Endothelial cell of umbilical vein (primary cell): ENCODE data around the gene BLID. TPM values are rescaled to one million over a fixed set of nuclear protein-coding genes. Genes with fewer than 3 reads are reported as not detected.

ENCODE experiments used
- Bru-seq: library from RNA; stranded (reverse); fragments of 400-500 nt; gene quantifications from one replicate; lab custom pipeline; 2021; lab: Mats Ljungman, UMichigan
- BruChase-seq, 2 experiments: library from RNA; stranded (reverse); fragments of 400-500 nt; gene quantifications; one replicate each; lab custom pipeline; 2021; lab: Mats Ljungman, UMichigan
- BruUV-seq: library from RNA; stranded (reverse); fragments of 400-500 nt; replicated peaks from 2 replicates; lab custom pipeline; 2021; lab: Mats Ljungman, UMichigan
- CTCF ChIA-PET: fragments of 300-600, 350-600 bp; sonication (Branson Sonifier 250); formaldehyde crosslinking; loops from one replicate; lab custom pipeline; 2021; ENCODE audit warnings: antibody characterized with exemption, inconsistent platforms; lab: Charles Lee
- POLR2A ChIA-PET: fragments of 300-600, 350-600 bp; sonication (Branson Sonifier 250); formaldehyde crosslinking; loops from one replicate; lab custom pipeline; 2021; ENCODE audit warnings: antibody characterized with exemption, inconsistent platforms; lab: Charles Lee
- DNase-seq: peaks from one replicate; pipeline ENCODE4 v3.0.0-alpha.2; 2011; ENCODE audit warnings: low read depth, low spot score
- FAIRE-seq: peaks from 2 replicates; lab custom pipeline; 2011; peaks lifted over from hg19 to GRCh38; lab: Jason Lieb, UNC
- H2AFZ ChIP-seq: 2 replicates; pipeline ENCODE4 v1.6.0; 2012; ENCODE audit warnings: low read depth, low read length, control low read depth, inconsistent platforms
- H3K27ac ChIP-seq: 2 replicates; pipeline ENCODE4 v1.5.1; 2011; ENCODE audit warnings: low read depth, mild to moderate bottlenecking, control low read depth, low read length, moderate library complexity; ENCODE audit not compliant: insufficient read depth
- H3K27me3 ChIP-seq, 2 experiments: 2 replicates each; pipeline versions ENCODE4 v1.6.0 to v1.6.1; 2011; ENCODE audit warnings: low read length in 2 of 2, mixed read lengths in 1 of 2; ENCODE audit not compliant: control insufficient read depth in 2 of 2, insufficient read depth in 2 of 2
- H3K36me3 ChIP-seq, 2 experiments: 2 replicates in 1 of 2; 3 replicates in 1 of 2; pipeline ENCODE4 v1.5.1; 2011; ENCODE audit warnings: low read length in 2 of 2, mild to moderate bottlenecking in 1 of 2, moderate library complexity in 1 of 2; ENCODE audit not compliant: control insufficient read depth in 2 of 2, insufficient read depth in 2 of 2; ENCODE audit errors: extremely low read depth in 1 of 2
- H3K4me1 ChIP-seq: 3 replicates; pipeline ENCODE4 v1.5.1; 2011; ENCODE audit warnings: mild to moderate bottlenecking, low read length; ENCODE audit not compliant: control insufficient read depth, insufficient read depth; ENCODE audit errors: extremely low read depth
- H3K4me2 ChIP-seq: 2 replicates; pipeline ENCODE4 v1.6.1; 2011; ENCODE audit warnings: low read length, control low read depth, mixed read lengths; ENCODE audit not compliant: insufficient read depth
- H3K4me3 ChIP-seq, 3 experiments: fragments of 200-600 bp in 1 of 3; sonication (generic), shearing (Covaris generic) in 1 of 3; replicated peaks in 1 of 3; 2 replicates each; pipeline ENCODE4 v1.5.1; 2011 to 2016; ENCODE audit warnings: control low read depth in 3 of 3, low read length in 3 of 3, mild to moderate bottlenecking in 2 of 3, inconsistent platforms in 1 of 3, low read depth in 1 of 3, moderate library complexity in 1 of 3; ENCODE audit not compliant: insufficient read depth in 1 of 3
- H3K79me2 ChIP-seq: 2 replicates; pipeline ENCODE4 v1.6.0; 2012; ENCODE audit warnings: low read length, inconsistent platforms; ENCODE audit not compliant: control insufficient read depth, insufficient read depth
- H3K9ac ChIP-seq: replicated peaks from 2 replicates; pipeline ENCODE3; 2011; ENCODE audit warnings: low read length, control low read depth; ENCODE audit not compliant: insufficient read depth; ENCODE audit errors: extremely low read depth
- H3K9me1 ChIP-seq: replicated peaks from 3 replicates; pipeline ENCODE4 v1.6.0; 2011; ENCODE audit warnings: mild to moderate bottlenecking, low read length; ENCODE audit not compliant: control insufficient read depth, insufficient read depth; ENCODE audit errors: extremely low read depth
- H3K9me3 ChIP-seq: replicated peaks from 2 replicates; pipeline ENCODE4 v1.5.1; 2012; ENCODE audit warnings: low read length, inconsistent platforms; ENCODE audit not compliant: control insufficient read depth, insufficient read depth
- H4K20me1 ChIP-seq: replicated peaks from 2 replicates; pipeline ENCODE3; 2011; ENCODE audit warnings: mild to moderate bottlenecking, low read length; ENCODE audit not compliant: control insufficient read depth, insufficient read depth; ENCODE audit errors: extremely low read depth
- POLR2AphosphoS5 ChIP-seq: IDR thresholded peaks from 2 replicates; pipeline ENCODE4 v1.6.1; 2012; ENCODE audit warnings: low read depth, mild to moderate bottlenecking, control low read depth, low read length, moderate library complexity; ENCODE audit not compliant: insufficient read depth
- dilution Hi-C: fragments of 300-500 bp; cut with MboI; formaldehyde crosslinking; loops from one replicate; pipeline ENCODE4 v1.15.0; 2019; ENCODE audit warnings: low sequenced_read_pairs; ENCODE audit not compliant: extremely low pct_ligation_motif_present
- intact Hi-C: fragments of 100-400 bp; cut with micrococcal nuclease; formaldehyde crosslinking; loops from one replicate; pipeline ENCODE4 v1.10.0; 2022
- long read RNA-seq: library from polyadenylated mRNA; stranded (forward); transcript quantifications from one replicate; pipeline ENCODE4 v2.0.0, GENCODE V29; 2021
- polyA minus RNA-seq, 3 experiments: library from RNA; depleted of rRNA, polyadenylated mRNA; stranded (reverse); fragments of >200 nt; gene quantifications; 1 replicate in 1 of 3; 2 replicates in 2 of 3; pipeline ENCODE4 v1.2.3, GENCODE V29; 2011
- polyA plus RNA-seq, 4 experiments: library from polyadenylated mRNA; depleted of rRNA in 3 of 4; stranded (reverse) in 3 of 4; unstranded in 1 of 4; fragments of >200 nt; gene quantifications; 2 replicates each; pipeline versions ENCODE4 v1.2.1 to v1.2.3, GENCODE V29; 2011 to 2012; ENCODE audit warnings: missing spikeins in 1 of 4
- total RNA-seq: library from RNA; stranded (reverse); gene quantifications from 2 replicates; pipeline ENCODE4 v1.2.3, GENCODE V29; 2021
- TF ChIP-seq, protein P1 (sequence below), 2 donors: IDR thresholded peaks; 1 replicate in 1 of 2; 2 replicates in 1 of 2; pipeline ENCODE4 v1.5.1; 2011; ENCODE audit warnings: low read length in 2 of 2, mild to moderate bottlenecking in 2 of 2, moderate library complexity in 2 of 2, control low read depth in 1 of 2, inconsistent platforms in 1 of 2, low read depth in 1 of 2; ENCODE audit not compliant: insufficient read depth in 1 of 2; ENCODE audit errors: extremely low read depth in 1 of 2

The BLID gene, protein sequence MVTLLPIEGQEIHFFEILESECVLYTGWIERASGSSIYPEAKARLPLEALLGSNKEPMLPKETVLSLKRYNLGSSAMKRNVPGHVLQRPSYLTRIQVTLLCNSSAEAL
- 2.4 and 3.5 TPM in 2 replicates for total RNA-seq
- polyA plus RNA-seq = 0.12 TPM in 1 of 2 replicates, not detected in the other
- polyA plus RNA-seq (2011; cell fraction: cytosol; rRNA removed) = not detected in 2 replicates
- 0.84 and 0.93 TPM in 2 replicates for polyA plus RNA-seq (2011; cell fraction: nucleus; rRNA removed)
- polyA plus RNA-seq (2012) = 0.21 TPM in 1 of 2 replicates, not detected in the other
- 3.8 and 4.3 TPM in 2 replicates for polyA minus RNA-seq
- not detected for polyA minus RNA-seq (2011; cell fraction: cytosol; rRNA and poly(A)+ RNA removed)
- 8.1 and 24.4 TPM in 2 replicates for polyA minus RNA-seq (2011; cell fraction: nucleus; rRNA and poly(A)+ RNA removed)
- Bru-seq, nascent RNA = percentile 96 among the genes with signal in this experiment
- BruChase-seq, experiment 1, labeled RNA remaining after a 6-hour chase = percentile 42 among the genes with signal in this experiment
- percentile 58 among the genes with signal in this experiment for BruChase-seq, experiment 2, labeled RNA remaining after a 2-hour chase
- long read RNA-seq = 0 reads

DNA sequence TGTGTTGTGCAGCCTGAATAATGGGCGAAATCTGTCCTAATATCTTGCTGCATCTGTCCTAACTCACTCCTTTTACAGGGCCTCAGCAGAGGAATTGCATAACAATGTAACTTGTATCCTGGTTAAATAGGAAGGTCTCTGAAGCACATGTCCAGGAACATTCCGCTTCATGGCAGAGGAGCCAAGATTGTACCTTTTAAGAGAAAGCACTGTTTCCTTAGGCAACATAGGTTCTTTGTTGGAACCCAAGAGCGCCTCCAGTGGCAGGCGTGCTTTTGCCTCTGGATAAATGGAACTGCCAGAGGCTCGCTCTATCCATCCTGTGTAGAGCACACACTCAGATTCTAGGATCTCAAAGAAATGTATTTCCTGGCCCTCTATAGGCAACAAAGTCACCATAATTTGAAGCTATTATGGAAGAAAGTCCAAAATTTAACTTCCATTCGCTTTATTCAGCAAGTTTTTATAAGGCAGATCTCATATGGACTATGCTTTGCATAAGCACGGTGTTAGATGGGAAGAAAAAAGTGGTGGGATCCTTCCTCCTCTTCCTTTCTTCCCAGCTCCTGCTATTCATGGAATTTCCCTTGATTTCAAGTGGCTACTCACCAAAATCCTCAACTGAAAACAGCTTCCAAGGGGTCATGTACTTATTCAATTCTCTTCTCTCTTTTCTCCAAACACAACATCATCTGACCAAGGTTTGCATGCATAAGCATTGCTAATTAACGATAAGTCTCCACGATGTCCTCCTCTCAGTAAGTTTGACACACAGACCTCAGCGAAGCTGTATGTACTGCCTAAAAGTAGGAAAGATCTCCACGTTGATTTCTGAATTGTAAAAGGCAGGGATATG is at the start of gene BLID:
Gene BLID (minus strand): TSS at position 692 of the 856 bp plus-strand sequence. CDS start 293 bp downstream, at position 399.
- H3K4me2 ChIP-seq = no peak within 1 kb of the TSS
- no TSS peak for BruUV-seq
- dilution Hi-C loops = no loop called here
- peak; percentile 39 for DNase-seq
- H3K9ac ChIP-seq = no peak within 1 kb of the TSS
- intact Hi-C loops = no loop called here
- H3K79me2 ChIP-seq = peaks cover 74% of the 10 kb centered on the region
- H3K36me3 ChIP-seq = peaks cover 0 to 10% of the 10 kb centered on the region in 2 experiments
- no peak within 1 kb of the TSS for H2AFZ ChIP-seq
- TF ChIP-seq POLR2AphosphoS5 = no peak
- TF ChIP-seq, protein P1, sequence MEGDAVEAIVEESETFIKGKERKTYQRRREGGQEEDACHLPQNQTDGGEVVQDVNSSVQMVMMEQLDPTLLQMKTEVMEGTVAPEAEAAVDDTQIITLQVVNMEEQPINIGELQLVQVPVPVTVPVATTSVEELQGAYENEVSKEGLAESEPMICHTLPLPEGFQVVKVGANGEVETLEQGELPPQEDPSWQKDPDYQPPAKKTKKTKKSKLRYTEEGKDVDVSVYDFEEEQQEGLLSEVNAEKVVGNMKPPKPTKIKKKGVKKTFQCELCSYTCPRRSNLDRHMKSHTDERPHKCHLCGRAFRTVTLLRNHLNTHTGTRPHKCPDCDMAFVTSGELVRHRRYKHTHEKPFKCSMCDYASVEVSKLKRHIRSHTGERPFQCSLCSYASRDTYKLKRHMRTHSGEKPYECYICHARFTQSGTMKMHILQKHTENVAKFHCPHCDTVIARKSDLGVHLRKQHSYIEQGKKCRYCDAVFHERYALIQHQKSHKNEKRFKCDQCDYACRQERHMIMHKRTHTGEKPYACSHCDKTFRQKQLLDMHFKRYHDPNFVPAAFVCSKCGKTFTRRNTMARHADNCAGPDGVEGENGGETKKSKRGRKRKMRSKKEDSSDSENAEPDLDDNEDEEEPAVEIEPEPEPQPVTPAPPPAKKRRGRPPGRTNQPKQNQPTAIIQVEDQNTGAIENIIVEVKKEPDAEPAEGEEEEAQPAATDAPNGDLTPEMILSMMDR (IDR thresholded peaks at IDR 0.05; ENCODE audit: extremely low read depth in 1 of 2, insufficient read depth in 1 of 2, low read depth in 1 of 2, low read length in 2 of 2) = peak; percentile 55 to 56
- H3K9me3 ChIP-seq = no peaks in the 10 kb centered on the region
- ChIA-PET POLR2A (no interaction called here), CTCF (interaction anchor here (0.8 to 1.5 kb wide), 9 partner anchors 10 to 99 kb away, joined by 3 to 5 read pairs (median 3); no protein-coding TSS in a partner anchor)
- no peak within 1 kb of the TSS for H3K4me3 ChIP-seq
- no peaks in the 10 kb centered on the region for H3K27me3 ChIP-seq
- FAIRE-seq = no peak
- no peak within 1 kb of the TSS for H3K27ac ChIP-seq
- H3K9me1 ChIP-seq = no peaks in the 10 kb centered on the region
- H4K20me1 ChIP-seq = no peaks in the 10 kb centered on the region
- H3K4me1 ChIP-seq = no peaks in the 10 kb centered on the region
